Measurements from ENCODE around the gene FAM72D.
"Not testable (repeated sequence)": the region's sequence is repeated elsewhere in the genome, so short reads cannot be mapped to it uniquely, and the experiment has no call there.

Gene FAM72D

GRCh38 chr1:145146308-145146707 lies 50.5 kb downstream of the FAM72D start:
- DNase-seq (ENCODE audit: low read depth in 2 of 2): not testable (repeated sequence)

GRCh38 chr1:145147172-145147571 lies 51.4 kb downstream of the FAM72D start:
- DNase-seq (ENCODE audit: low read depth in 2 of 2): not testable (repeated sequence)

GRCh38 chr1:145155421-145155820 lies 59.6 kb downstream of the FAM72D start:
- not testable (repeated sequence) for DNase-seq (ENCODE audit: low read depth in 2 of 2)

GRCh38 chr1:145155873-145156272 lies 60.1 kb downstream of the FAM72D start:
- DNase-seq (ENCODE audit: low read depth in 2 of 2): not testable (repeated sequence)

GRCh38 chr1:145156891-145157610 lies 61.3 kb downstream of the FAM72D start:
- DNase-seq (ENCODE audit: low read depth in 2 of 2): not testable (repeated sequence)

GRCh38 chr1:145157715-145158114 lies 61.9 kb downstream of the FAM72D start:
- not testable (repeated sequence) for DNase-seq (ENCODE audit: low read depth in 2 of 2)

GRCh38 chr1:145161046-145161752 lies 65.4 kb downstream of the FAM72D start:
- DNase-seq (ENCODE audit: low read depth in 2 of 2): not testable (repeated sequence)
